Measurements from ENCODE around the gene ARMC12. TPM values are rescaled to one million over a fixed set of nuclear protein-coding genes. Genes with fewer than 3 reads are reported as not detected.
"Not testable (repeated sequence)": the region's sequence is repeated elsewhere in the genome, so short reads cannot be mapped to it uniquely, and the experiment has no call there.

ARMC12 gene
- total and polyA plus RNA-seq, 2 of the 13 experiments (the other 11 are each of a cell fraction or from before 2014, with no cell fraction given), result 1.3 TPM; not detected in 1

DNA sequence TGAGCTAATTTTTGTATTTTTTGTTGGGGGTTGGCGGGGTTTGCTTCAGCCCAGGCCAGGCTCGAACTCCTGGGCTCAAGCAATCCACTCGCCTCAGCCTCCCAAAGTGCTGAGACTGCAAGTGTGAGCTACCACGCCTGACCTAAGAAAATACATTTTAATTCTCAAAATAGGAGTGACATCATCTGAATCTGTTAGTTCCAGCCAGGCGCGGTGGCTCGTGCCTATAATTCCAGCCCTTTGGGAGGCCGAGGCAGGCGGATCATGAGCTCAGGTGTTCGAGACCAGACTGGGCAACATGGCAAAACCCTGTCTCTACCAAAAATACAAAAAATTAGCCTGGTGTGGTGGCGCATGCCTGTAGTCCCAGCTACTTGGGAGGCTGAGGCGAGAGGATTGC lies 2.5 kb upstream of the ARMC12 start:
- H3K4me3 ChIP-seq (replicated peaks in 1 of 3; ENCODE audit: insufficient read depth in 1 of 3, low read depth in 2 of 3, low read length in 3 of 3); H3K9ac ChIP-seq (ENCODE audit: insufficient read depth, low read depth, low read length); H3K36me3 ChIP-seq (replicated peaks in 1 of 2; ENCODE audit: control insufficient read depth in 1 of 2, insufficient read depth in 2 of 2, low read length in 2 of 2); ATAC-seq; H3K27me3 ChIP-seq (ENCODE audit: control insufficient read depth in 1 of 2, insufficient read depth in 2 of 2, low read length in 2 of 2); DNase-seq (ENCODE audit: low spot score); H3K9me3 ChIP-seq (ENCODE audit: low read length); BruUV-seq (replicated peaks); H4K20me1 ChIP-seq (ENCODE audit: insufficient read depth, low read length); H2AFZ ChIP-seq (ENCODE audit: low read length); H3K4me2 ChIP-seq (ENCODE audit: low read depth, low read length); FAIRE-seq; H3K27ac ChIP-seq (ENCODE audit: extremely low read length, insufficient read depth, low read length); POLR2A ChIA-PET; H3K79me2 ChIP-seq (ENCODE audit: insufficient read depth, low read length); TF ChIP-seq ATF7 (CRISPR knock-in tag; IDR thresholded peaks at IDR 0.05): not testable (repeated sequence)
- H3K4me1 ChIP-seq (ENCODE audit: insufficient read depth, low read length), result peaks cover 69% of the 10 kb centered on the region
- TF ChIP-seq ATF7 (IDR thresholded peaks at IDR 0.05), result 0 out of 2 replicates have a peak, but pooled peaks have one; percentile 26
- CTCF ChIA-PET (ENCODE audit: low intra/inter-chr PET ratio, low total read pairs), result interaction anchor here (5.0 kb wide), 1 partner anchor 151 kb away, joined by 131 read pairs; no protein-coding TSS in a partner anchor
- 92% methylated on average over 12 of the region's 12 CpGs for WGBS (ENCODE audit: low lambda C conversion rate)
- in situ Hi-C loops (cut with HindIII; ENCODE audit: extremely low pct_ligation_motif_present, low pct_unique_long_range_greater_than_20kb) (loop anchor here (10.0 kb wide), 1 partner anchor 420 kb away; no protein-coding TSS in a partner anchor), intact Hi-C loops (cut with micrococcal nuclease; ENCODE audit: unreplicated experiment) (loop anchor here (10.0 kb wide), 1 partner anchor 440 kb away; the partner anchor contains the start of gene DEF6)

DNA sequence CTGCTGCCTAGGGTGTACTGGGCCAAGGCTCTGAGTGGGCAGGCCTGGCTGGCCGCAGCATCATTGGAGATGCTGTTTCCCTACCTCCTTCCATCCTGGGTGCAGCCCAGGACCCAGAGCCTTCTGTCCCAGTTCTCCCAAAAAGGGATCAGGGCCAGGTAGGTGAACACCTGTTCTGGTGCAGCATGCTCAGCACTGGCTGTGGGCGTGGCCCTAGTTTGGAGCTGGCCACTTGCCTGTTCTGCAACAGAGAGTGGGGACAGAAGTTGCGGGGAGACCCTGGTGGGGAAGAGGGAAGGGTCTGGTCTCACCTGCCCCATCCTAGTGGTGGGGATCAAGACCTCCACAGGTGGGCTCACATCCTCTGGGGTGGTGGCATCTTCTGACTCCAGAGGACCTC lies 1.4 kb upstream of the ARMC12 start:
- no peaks in the 10 kb centered on the region for H3K79me2 ChIP-seq (ENCODE audit: insufficient read depth, low read length)
- H3K9me3 ChIP-seq (ENCODE audit: low read length), result no peaks in the 10 kb centered on the region
- H3K4me3 ChIP-seq (replicated peaks in 1 of 3; ENCODE audit: insufficient read depth in 1 of 3, low read depth in 2 of 3, low read length in 3 of 3), result no peak overlapping the region
- no peak for TF ChIP-seq ZBTB46 (CRISPR knock-in tag; IDR thresholded peaks at IDR 0.05; ENCODE audit: borderline replicate concordance)
- TF ChIP-seq ZNF674 (CRISPR knock-in tag; IDR thresholded peaks at IDR 0.05; ENCODE audit: low read depth), result no peak
- CTCF ChIA-PET (ENCODE audit: low intra/inter-chr PET ratio, low total read pairs), result interaction anchor here (1.3 to 5.0 kb wide), 2 partner anchors 111 to 152 kb away, joined by 4 to 131 read pairs; no protein-coding TSS in a partner anchor
- no peak for FAIRE-seq
- no peak overlapping the region for H3K27ac ChIP-seq (ENCODE audit: extremely low read length, insufficient read depth, low read length)
- no peak overlapping the region for H3K4me2 ChIP-seq (ENCODE audit: low read depth, low read length)
- DNase-seq (ENCODE audit: low spot score), result no peak
- in situ Hi-C loops (cut with HindIII; ENCODE audit: extremely low pct_ligation_motif_present, low pct_unique_long_range_greater_than_20kb) (loop anchor here (5.0 to 10.0 kb wide), 2 partner anchors 153 to 421 kb away; no protein-coding TSS in a partner anchor), intact Hi-C loops (cut with micrococcal nuclease; ENCODE audit: unreplicated experiment) (loop anchor here (10.0 kb wide), 1 partner anchor 441 kb away; the partner anchor contains the start of gene DEF6)
- POLR2A ChIA-PET, result interaction anchor here (1.7 kb wide), 1 partner anchor 133 kb away, joined by 7 read pairs; no protein-coding TSS in a partner anchor
- no peak overlapping the region for H3K9ac ChIP-seq (ENCODE audit: insufficient read depth, low read depth, low read length)
- BruUV-seq (replicated peaks), result no TSS peak
- WGBS (ENCODE audit: low lambda C conversion rate), result 88% methylated on average over 1 of the region's 3 CpGs
- H3K36me3 ChIP-seq (replicated peaks in 1 of 2; ENCODE audit: control insufficient read depth in 1 of 2, insufficient read depth in 2 of 2, low read length in 2 of 2), result no peaks in the 10 kb centered on the region
- ATAC-seq, result no peak
- H3K4me1 ChIP-seq (ENCODE audit: insufficient read depth, low read length), result peaks cover 69% of the 10 kb centered on the region
- no peaks in the 10 kb centered on the region for H4K20me1 ChIP-seq (ENCODE audit: insufficient read depth, low read length)
- H2AFZ ChIP-seq (ENCODE audit: low read length), result no peak overlapping the region
- H3K27me3 ChIP-seq (ENCODE audit: control insufficient read depth in 1 of 2, insufficient read depth in 2 of 2, low read length in 2 of 2), result no peaks in the 10 kb centered on the region

Measured in HepG2 (cell line).